Body of pancreas (tissue), 4 donors: ENCODE measurements around the gene TRAPPC11.

Experiments used
- POLR2A ChIP-seq, 3 donors: fragments of 450-650 bp; IDR thresholded peaks; one replicate each; pipeline ENCODE4 v1.6.1; 2016; ENCODE audit warnings: antibody characterized with exemption in 3 of 3, mild to moderate bottlenecking in 2 of 3
- TF ChIP-seq, protein P1 (sequence below), 7 experiments: fragments of 450-650 bp in 4 of 7; fragments of 200-600 bp in 3 of 7; sonication (generic) in 3 of 7; IDR thresholded peaks; one replicate each; pipeline ENCODE4 v1.5.1; 2016 to 2019; ENCODE audit warnings: antibody characterized with exemption in 7 of 7

DNA sequence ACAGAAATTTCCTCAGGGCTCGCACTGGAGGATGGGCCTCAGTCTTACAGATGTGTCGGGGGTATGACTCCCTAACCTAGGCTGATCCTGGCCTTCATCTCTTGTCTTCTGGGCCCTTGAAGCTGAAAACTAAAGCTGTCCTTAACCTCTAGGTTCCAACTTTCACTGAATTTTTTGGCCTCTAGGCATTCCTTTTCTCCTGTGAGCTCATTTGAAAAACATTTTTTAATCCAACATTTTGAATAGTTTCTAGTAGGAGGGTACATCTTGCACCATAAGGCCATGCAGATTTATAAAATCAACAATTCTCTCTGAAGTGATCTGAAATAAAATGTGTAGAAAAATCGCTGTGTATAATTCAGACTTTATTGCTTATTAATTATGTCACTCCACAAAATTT, 19.8 kb upstream of the TRAPPC11 start:
- TF ChIP-seq, protein P1, sequence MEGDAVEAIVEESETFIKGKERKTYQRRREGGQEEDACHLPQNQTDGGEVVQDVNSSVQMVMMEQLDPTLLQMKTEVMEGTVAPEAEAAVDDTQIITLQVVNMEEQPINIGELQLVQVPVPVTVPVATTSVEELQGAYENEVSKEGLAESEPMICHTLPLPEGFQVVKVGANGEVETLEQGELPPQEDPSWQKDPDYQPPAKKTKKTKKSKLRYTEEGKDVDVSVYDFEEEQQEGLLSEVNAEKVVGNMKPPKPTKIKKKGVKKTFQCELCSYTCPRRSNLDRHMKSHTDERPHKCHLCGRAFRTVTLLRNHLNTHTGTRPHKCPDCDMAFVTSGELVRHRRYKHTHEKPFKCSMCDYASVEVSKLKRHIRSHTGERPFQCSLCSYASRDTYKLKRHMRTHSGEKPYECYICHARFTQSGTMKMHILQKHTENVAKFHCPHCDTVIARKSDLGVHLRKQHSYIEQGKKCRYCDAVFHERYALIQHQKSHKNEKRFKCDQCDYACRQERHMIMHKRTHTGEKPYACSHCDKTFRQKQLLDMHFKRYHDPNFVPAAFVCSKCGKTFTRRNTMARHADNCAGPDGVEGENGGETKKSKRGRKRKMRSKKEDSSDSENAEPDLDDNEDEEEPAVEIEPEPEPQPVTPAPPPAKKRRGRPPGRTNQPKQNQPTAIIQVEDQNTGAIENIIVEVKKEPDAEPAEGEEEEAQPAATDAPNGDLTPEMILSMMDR (IDR thresholded peaks at IDR 0.05) = no peak
- no peak for TF ChIP-seq POLR2A (IDR thresholded peaks at IDR 0.05)
